HG02840 (cell line): Measurements from ENCODE around the gene CTPS2.

ENCODE experiments used
- ATAC-seq: cut with Tn5 transposase; IDR thresholded peaks from one replicate; pipeline ENCODE4 v1.9.1; 2021; ENCODE audit warnings: mild to moderate bottlenecking, moderate library complexity, moderate number of reproducible peaks; ENCODE audit not compliant: unreplicated experiment, low FRiP score

The CTPS2 gene

GRCh38 chrX:16573781-16574180 is 138.7 kb downstream of the CTPS2 start:
- ATAC-seq: no peak

GRCh38 chrX:16567681-16568080 is 144.8 kb downstream of the CTPS2 start:
- no peak for ATAC-seq

- no peak for ATAC-seq
These were observed 145.9 kb downstream of the CTPS2 start for GRCh38 chrX:16566571-16566970.

- no peak for ATAC-seq
These were observed 152.3 kb downstream of the CTPS2 start for GRCh38 chrX:16560173-16560572.

GRCh38 chrX:16559206-16559619 is 153.3 kb downstream of the CTPS2 start:
- ATAC-seq: no peak

GRCh38 chrX:16558489-16558888 is 154.0 kb downstream of the CTPS2 start:
- no peak for ATAC-seq

- no peak for ATAC-seq
These were observed 159.9 kb downstream of the CTPS2 start for GRCh38 chrX:16552546-16552945.

GRCh38 chrX:16547644-16548043 is 164.8 kb downstream of the CTPS2 start:
- no peak for ATAC-seq

- ATAC-seq: no peak
These were observed 167.5 kb downstream of the CTPS2 start for GRCh38 chrX:16544969-16545368.
